ENCODE results near the gene KRTAP1-5. TPM values are rescaled to one million over a fixed set of nuclear protein-coding genes. Genes with fewer than 3 reads are reported as not detected.

The KRTAP1-5 gene
- total RNA-seq (not detected in 2 replicates), polyA plus RNA-seq (not detected in 2 replicates), polyA minus RNA-seq (not detected in 2 replicates)
- total RNA-seq (2013): not detected

GRCh38 chr17:41026715-41027471, at the start of gene KRTAP1-5:
TSS of gene KRTAP1-5 (minus strand) at chr17:41027208. CDS start at chr17:41027155, 53 bp downstream.
- H3K79me2 ChIP-seq (ENCODE audit: control insufficient read depth, insufficient read depth, low read length): no peaks in the 10 kb centered on the region
- H3K9me3 ChIP-seq (ENCODE audit: control extremely low read depth in 1 of 3, control insufficient read depth in 2 of 3, insufficient read depth in 1 of 3, low read length in 2 of 3): no peaks in the 10 kb centered on the region
- ATAC-seq (ENCODE audit: low read depth) (no peak), DNase-seq (no peak)
- TF ChIP-seq CTCF (IDR thresholded peaks at IDR 0.05) (no peak), EZH2 (IDR thresholded peaks at IDR 0.05; ENCODE audit: borderline replicate concordance, insufficient read depth, low read depth, low read length, poor library complexity, severe bottlenecking) (no peak)
- H4K20me1 ChIP-seq (ENCODE audit: control insufficient read depth, insufficient read depth, low read length, poor library complexity, severe bottlenecking): no peaks in the 10 kb centered on the region
- intact Hi-C loops (cut with micrococcal nuclease): no loop called here
- Mint-ChIP-seq H3K4me3 (no peak within 1 kb of the TSS), H3K9me3 (ENCODE audit: insufficient read depth) (peaks cover 8% of the 10 kb centered on the region), H3K27me3 (peaks cover 66% of the 10 kb centered on the region), H3K27ac (no peak within 1 kb of the TSS), H3K4me1 (no peaks in the 10 kb centered on the region)
- ChIA-PET CTCF (no interaction called here), POLR2A (no interaction called here)
- no peak within 1 kb of the TSS for H3K9ac ChIP-seq (ENCODE audit: low read length)
- no peaks in the 10 kb centered on the region for H3K36me3 ChIP-seq (replicated peaks in 1 of 2; ENCODE audit: control extremely low read depth in 1 of 2, control insufficient read depth in 1 of 2, extremely low read depth in 1 of 2, insufficient read depth in 2 of 2, low read length in 1 of 2)
- peaks cover 0 to 9% (median 3%) of the 10 kb centered on the region in 4 experiments for H3K27me3 ChIP-seq (replicated peaks in 1 of 4; ENCODE audit: control extremely low read depth in 1 of 4, control insufficient read depth in 3 of 4, insufficient read depth in 4 of 4, low read length in 3 of 4)
- no peak within 1 kb of the TSS for H3K4me3 ChIP-seq (ENCODE audit: control extremely low read depth in 1 of 5, extremely low read depth in 1 of 5, insufficient read depth in 1 of 5, low read depth in 2 of 5, low read length in 4 of 5)
- H2AFZ ChIP-seq (ENCODE audit: insufficient read depth, low read depth, low read length, poor library complexity, severe bottlenecking): no peak within 1 kb of the TSS
- no peaks in the 10 kb centered on the region for H3K4me1 ChIP-seq (ENCODE audit: control insufficient read depth in 2 of 2, insufficient read depth in 2 of 2, low read length in 2 of 2)
- 88% methylated on average over 7 of the region's 9 CpGs for WGBS (ENCODE audit: insufficient coverage)
- no peak within 1 kb of the TSS for H3K4me2 ChIP-seq (replicated peaks; ENCODE audit: low read depth, low read length, poor library complexity, severe bottlenecking)
- H3K27ac ChIP-seq (ENCODE audit: low read length in 2 of 2): no peak within 1 kb of the TSS

- Histone ChIP-seq H3K27me3 (replicated peaks in 1 of 4; ENCODE audit: control extremely low read depth in 1 of 4, control insufficient read depth in 3 of 4, insufficient read depth in 4 of 4, low read length in 3 of 4) (peaks cover 0 to 3% (median 0%) of the 10 kb centered on the region in 4 experiments), H3K4me3 (ENCODE audit: control extremely low read depth in 1 of 5, extremely low read depth in 1 of 5, insufficient read depth in 1 of 5, low read depth in 2 of 5, low read length in 4 of 5) (no peak overlapping the region), H3K4me2 (replicated peaks; ENCODE audit: low read depth, low read length, poor library complexity, severe bottlenecking) (no peak overlapping the region), H3K9me3 (ENCODE audit: control extremely low read depth in 1 of 3, control insufficient read depth in 2 of 3, insufficient read depth in 1 of 3, low read length in 2 of 3) (no peaks in the 10 kb centered on the region), H3K79me2 (ENCODE audit: control insufficient read depth, insufficient read depth, low read length) (no peaks in the 10 kb centered on the region), H2AFZ (ENCODE audit: insufficient read depth, low read depth, low read length, poor library complexity, severe bottlenecking) (no peak overlapping the region), H3K36me3 (replicated peaks in 1 of 2; ENCODE audit: control extremely low read depth in 1 of 2, control insufficient read depth in 1 of 2, extremely low read depth in 1 of 2, insufficient read depth in 2 of 2, low read length in 1 of 2) (no peaks in the 10 kb centered on the region), H3K27ac (ENCODE audit: low read length in 2 of 2) (no peak overlapping the region), H3K9ac (ENCODE audit: low read length) (no peak overlapping the region), H3K4me1 (ENCODE audit: control insufficient read depth in 2 of 2, insufficient read depth in 2 of 2, low read length in 2 of 2) (no peaks in the 10 kb centered on the region), H4K20me1 (ENCODE audit: control insufficient read depth, insufficient read depth, low read length, poor library complexity, severe bottlenecking) (no peaks in the 10 kb centered on the region)
- CTCF ChIA-PET: no interaction called here
- ATAC-seq (ENCODE audit: low read depth) (no peak), DNase-seq (no peak)
- no peak overlapping the region for H3K4me3 Mint-ChIP-seq
- H3K27ac Mint-ChIP-seq: no peak overlapping the region
- POLR2A ChIA-PET: no interaction called here
- intact Hi-C loops (cut with micrococcal nuclease): no loop called here
- no peaks in the 10 kb centered on the region for H3K9me3 Mint-ChIP-seq (ENCODE audit: insufficient read depth)
- H3K27me3 Mint-ChIP-seq: peaks cover 27% of the 10 kb centered on the region
- TF ChIP-seq EZH2 (IDR thresholded peaks at IDR 0.05; ENCODE audit: borderline replicate concordance, insufficient read depth, low read depth, low read length, poor library complexity, severe bottlenecking) (no peak), CTCF (IDR thresholded peaks at IDR 0.05) (no peak)
- no peaks in the 10 kb centered on the region for H3K4me1 Mint-ChIP-seq
Observed at GRCh38 chr17:41076788-41077187, 49.8 kb upstream of the KRTAP1-5 start.

Measured in B cell (primary cell).